Measurements from ENCODE around the gene PELO.
"Not testable (repeated sequence)": the region's sequence is repeated elsewhere in the genome, so short reads cannot be mapped to it uniquely, and the experiment has no call there.

Gene PELO

GRCh38 chr5:52800394-52801213 lies 12.9 kb downstream of the PELO start:
- peak in 31 of 58 donors; percentile 17 to 75 (median 42) for DNase-seq

GRCh38 chr5:52801329-52801728 lies 13.6 kb downstream of the PELO start:
- DNase-seq = peak in 3 of 58 donors; percentile 1 to 15 (median 4)

- no peak for DNase-seq
Measured at GRCh38 chr5:52802272-52802973, 14.7 kb downstream of the PELO start.

- DNase-seq = no peak
Measured at GRCh38 chr5:52802974-52803336, 15.2 kb downstream of the PELO start.

GRCh38 chr5:52804387-52804791 lies 16.7 kb downstream of the PELO start:
- no peak for DNase-seq

- no peak for DNase-seq
Measured at GRCh38 chr5:52804981-52805380, 17.3 kb downstream of the PELO start.

GRCh38 chr5:52805615-52806014 lies 17.9 kb downstream of the PELO start:
- no peak for DNase-seq

GRCh38 chr5:52807037-52807436 lies 19.3 kb downstream of the PELO start:
- no peak for DNase-seq

- no peak for DNase-seq
Measured at GRCh38 chr5:52807723-52808122, 20.0 kb downstream of the PELO start.

GRCh38 chr5:52808316-52808901 lies 20.7 kb downstream of the PELO start:
- no peak for DNase-seq

GRCh38 chr5:52809884-52810283 lies 22.2 kb downstream of the PELO start:
- no peak for DNase-seq

GRCh38 chr5:52810426-52810825 lies 22.7 kb downstream of the PELO start:
- DNase-seq = no peak

GRCh38 chr5:52811067-52811749 lies 23.5 kb downstream of the PELO start:
- DNase-seq = no peak

- DNase-seq = no peak
Measured at GRCh38 chr5:52814352-52815148, 26.8 kb downstream of the PELO start.

- DNase-seq = no peak
Measured at GRCh38 chr5:52817818-52818217, 30.1 kb downstream of the PELO start.

- DNase-seq = no peak
Measured at GRCh38 chr5:52818360-52818759, 30.6 kb downstream of the PELO start.

- not testable (repeated sequence) for DNase-seq
Measured at GRCh38 chr5:52818807-52819206, 31.1 kb downstream of the PELO start.

- DNase-seq = no peak
Measured at GRCh38 chr5:52821901-52822300, 34.2 kb downstream of the PELO start.

- peak in 2 of 58 donors; percentile 2 to 22 for DNase-seq
Measured at GRCh38 chr5:52822437-52822836, 34.7 kb downstream of the PELO start.

GRCh38 chr5:52824827-52825226 lies 37.1 kb downstream of the PELO start:
- no peak for DNase-seq

- DNase-seq = no peak
Measured at GRCh38 chr5:52825826-52826225, 38.1 kb downstream of the PELO start.
